Measurements from ENCODE around the gene CORO2A.

DNA sequence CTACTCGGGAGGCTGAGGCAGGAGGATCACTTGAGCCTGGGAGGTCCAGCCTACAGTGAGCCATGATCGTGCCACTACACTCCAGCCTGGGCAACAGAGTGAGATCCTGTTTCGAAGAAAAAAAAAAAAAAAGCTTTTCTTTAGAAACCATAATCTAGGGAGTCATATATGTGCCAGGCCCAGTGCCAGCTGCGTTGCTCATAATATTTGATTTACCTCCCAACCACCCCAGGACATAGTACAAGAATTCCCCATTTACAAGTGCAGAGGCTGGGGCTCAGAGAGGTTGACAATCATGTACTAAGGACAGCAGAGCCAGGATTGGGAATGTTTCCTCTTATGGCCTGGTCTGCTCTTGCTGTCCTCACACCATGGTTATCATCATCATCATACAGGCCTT lies 48.4 kb downstream of the CORO2A start:
- TF ChIP-seq, protein P1, sequence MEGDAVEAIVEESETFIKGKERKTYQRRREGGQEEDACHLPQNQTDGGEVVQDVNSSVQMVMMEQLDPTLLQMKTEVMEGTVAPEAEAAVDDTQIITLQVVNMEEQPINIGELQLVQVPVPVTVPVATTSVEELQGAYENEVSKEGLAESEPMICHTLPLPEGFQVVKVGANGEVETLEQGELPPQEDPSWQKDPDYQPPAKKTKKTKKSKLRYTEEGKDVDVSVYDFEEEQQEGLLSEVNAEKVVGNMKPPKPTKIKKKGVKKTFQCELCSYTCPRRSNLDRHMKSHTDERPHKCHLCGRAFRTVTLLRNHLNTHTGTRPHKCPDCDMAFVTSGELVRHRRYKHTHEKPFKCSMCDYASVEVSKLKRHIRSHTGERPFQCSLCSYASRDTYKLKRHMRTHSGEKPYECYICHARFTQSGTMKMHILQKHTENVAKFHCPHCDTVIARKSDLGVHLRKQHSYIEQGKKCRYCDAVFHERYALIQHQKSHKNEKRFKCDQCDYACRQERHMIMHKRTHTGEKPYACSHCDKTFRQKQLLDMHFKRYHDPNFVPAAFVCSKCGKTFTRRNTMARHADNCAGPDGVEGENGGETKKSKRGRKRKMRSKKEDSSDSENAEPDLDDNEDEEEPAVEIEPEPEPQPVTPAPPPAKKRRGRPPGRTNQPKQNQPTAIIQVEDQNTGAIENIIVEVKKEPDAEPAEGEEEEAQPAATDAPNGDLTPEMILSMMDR (IDR thresholded peaks at IDR 0.05; ENCODE audit: low read length), result no peak
- no peak for TF ChIP-seq EZH2 (IDR thresholded peaks at IDR 0.05; ENCODE audit: borderline replicate concordance, low read length)
